HG03439 (cell line): ENCODE data around the gene POLE4.

Experiments
- ATAC-seq: cut with Tn5 transposase; IDR thresholded peaks from one replicate; pipeline ENCODE4 v1.9.1; 2021; ENCODE audit warnings: mild to moderate bottlenecking, moderate library complexity; ENCODE audit not compliant: unreplicated experiment

The POLE4 gene

DNA sequence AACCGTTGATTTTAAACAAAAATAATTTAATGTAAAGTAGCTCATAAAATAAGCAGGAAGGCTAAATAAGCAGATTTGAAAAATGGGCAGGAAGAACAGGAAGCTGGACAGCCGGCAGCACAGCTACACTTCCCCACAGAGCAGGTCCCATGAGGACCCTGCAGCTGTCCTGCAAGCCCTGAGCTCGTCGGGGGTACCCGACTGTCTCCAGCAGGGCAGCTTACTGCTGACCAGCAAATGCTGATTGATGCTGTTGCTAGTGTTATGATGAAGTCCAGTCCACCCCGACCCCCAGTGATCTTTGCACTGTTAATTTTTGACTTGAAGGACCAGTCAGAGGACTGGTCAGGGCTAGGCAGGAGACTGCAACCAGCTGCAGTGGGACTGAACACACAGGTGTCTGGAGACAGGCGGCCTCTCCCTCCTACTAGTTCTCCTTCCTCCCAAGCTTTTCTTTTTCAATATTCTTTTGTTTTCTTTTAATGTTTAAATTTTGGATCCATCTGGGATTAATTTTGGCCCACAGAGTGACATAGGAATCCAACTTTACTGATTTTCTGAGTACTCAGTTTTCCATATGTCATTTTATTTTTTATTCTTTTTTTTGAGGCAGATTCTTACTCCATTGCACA lies 27.7 kb downstream of the POLE4 start:
- ATAC-seq: no peak

DNA sequence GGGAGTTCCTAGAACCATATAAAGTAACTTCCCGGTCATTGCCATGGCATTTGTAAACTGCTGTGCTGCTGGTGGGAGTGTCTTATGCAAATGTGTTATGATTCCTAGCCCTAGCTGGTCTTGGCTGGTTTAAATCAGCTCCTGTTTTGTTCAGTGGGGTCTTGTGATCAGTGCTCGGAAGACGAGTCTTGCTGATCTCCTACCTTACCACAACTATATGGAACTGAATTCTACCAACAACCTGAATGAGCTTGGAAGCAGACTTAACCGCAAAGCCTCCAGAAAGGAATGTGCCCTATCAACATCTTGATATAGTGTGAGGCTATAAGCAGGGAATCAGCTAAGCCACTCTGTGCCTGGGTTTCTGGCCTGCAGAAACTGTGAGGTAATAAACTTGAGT lies 33.5 kb downstream of the POLE4 start:
- ATAC-seq: no peak

DNA sequence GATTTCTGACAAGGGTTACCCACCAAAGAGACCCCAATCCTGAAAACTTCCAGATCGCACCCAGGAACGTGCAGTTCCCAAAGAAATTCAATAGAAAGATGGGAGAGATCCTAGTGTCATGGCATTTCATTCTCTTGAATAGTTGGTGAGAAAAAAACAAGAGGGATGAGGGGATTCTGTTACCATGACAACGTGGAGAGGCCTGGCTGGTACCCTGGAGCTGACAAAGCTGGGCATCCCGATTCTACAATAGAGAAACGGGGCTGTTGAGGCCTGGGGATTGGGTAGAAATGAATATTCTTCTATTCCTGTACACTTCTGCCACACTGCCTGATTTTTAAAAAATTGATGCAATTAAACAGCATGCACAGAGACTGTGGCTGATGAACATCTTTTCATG lies 41.0 kb downstream of the POLE4 start:
- ATAC-seq: no peak

DNA sequence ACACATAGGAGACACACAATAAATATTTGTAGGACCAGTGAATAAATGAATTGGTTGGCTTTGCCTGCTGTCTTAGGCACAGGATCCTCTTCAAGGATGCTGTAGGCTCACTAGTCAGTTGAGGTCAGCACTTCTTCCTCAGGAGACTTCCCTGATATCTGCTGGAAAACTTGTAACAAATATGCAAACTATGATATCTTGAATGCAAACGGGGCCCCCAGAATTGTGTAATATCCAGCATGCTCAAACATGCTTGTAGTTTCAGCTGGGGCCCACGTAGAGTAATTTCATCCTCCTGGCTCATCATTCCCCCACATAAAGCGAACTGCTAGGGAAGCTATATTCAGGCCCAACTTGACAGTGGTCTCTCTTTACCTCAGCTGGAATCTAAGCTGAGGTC lies 43.6 kb downstream of the POLE4 start:
- no peak for ATAC-seq

DNA sequence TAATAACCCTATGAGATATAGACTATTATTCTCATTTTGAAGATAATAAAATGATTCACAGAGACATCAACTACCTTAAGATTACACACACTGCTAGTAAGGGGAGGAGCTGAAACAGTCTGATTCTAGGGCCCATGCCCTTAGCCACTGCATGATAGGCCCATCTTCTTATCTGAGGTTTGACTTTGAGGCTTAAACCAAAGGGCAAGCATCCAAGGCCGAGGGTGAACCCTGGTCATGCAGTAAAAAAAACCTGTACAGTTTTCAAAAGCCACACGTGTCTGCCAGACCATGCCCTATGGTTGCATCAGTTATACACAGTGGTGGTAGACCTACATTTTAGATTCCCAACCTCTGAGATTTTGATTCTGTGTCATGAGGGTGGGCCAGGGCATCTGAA lies 44.8 kb downstream of the POLE4 start:
- no peak for ATAC-seq

DNA sequence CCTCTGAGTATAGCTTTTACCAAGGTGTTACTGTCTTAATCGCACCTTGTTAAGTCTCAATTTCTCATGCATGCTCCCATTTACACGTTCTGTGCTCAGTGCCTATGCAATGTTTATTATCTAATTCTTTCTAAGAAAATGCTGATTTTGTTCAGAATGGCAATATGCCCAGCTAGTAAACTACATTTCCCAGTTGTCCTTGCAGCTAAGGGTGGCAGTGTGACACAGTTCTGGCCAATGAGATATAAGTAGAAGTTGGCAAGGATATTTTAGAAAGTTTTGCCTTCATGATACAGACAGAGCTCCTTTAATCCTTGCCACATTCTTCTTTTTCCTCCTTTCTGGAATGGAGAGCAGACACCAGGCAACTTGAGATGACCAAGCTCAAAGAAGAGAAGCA lies 45.3 kb downstream of the POLE4 start:
- ATAC-seq: no peak

DNA sequence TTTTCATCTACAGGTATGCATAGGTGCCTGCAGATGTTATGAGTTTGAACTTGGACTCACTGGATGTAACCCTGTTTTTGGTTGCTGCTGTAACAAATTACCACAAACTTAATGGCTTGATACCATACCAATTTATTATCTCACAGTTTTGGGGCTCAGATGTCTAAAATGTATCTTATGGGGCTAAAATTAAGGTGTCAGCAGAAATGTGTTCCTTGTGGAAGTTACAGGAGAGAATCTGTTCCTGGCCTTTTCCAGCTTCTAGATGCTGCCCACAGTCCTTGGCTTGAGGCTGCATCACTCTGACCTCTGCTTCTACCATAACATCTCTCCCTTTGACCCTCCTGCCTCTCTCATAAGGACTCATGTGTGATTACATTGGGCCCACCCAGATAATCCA lies 47.6 kb downstream of the POLE4 start:
- no peak for ATAC-seq

DNA sequence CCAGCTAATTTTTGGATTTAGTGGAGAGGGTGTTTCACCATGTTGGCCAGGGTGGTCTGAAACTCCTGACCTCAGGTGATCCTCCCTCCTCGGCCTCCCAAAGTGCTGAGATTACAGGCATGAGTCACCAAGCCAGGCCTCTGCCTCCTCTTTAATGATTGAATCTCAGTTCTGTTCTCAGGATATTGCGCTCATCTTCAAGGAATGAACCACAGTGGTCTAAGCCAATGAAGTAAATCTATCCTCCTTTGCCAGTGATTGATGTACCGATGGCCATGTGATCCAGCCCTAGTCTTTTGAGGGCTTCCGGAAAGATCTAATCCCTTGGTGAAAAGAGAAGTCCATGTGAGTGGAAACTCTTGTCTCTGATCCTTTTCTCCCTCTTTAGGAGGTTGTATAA lies 48.6 kb downstream of the POLE4 start:
- ATAC-seq: no peak

DNA sequence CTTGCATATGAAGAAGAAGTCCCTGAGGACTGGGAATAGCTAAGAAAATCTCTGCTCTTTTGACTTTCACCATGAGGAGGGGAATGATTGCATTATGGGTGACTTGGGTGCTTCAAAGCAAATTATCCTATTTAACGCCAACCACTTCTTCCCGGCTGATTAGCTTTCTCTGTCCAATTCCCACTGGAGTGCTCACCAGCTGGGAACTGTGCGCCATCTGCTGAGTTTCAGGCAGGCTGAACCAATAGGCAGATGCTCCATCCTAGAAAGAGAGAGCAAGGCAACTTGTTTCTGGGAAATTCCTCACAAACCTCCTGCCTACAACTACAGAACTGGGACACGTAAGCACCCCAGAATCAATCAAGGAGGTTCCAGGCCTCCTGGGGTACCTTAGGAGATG lies 49.4 kb downstream of the POLE4 start:
- ATAC-seq: no peak

DNA sequence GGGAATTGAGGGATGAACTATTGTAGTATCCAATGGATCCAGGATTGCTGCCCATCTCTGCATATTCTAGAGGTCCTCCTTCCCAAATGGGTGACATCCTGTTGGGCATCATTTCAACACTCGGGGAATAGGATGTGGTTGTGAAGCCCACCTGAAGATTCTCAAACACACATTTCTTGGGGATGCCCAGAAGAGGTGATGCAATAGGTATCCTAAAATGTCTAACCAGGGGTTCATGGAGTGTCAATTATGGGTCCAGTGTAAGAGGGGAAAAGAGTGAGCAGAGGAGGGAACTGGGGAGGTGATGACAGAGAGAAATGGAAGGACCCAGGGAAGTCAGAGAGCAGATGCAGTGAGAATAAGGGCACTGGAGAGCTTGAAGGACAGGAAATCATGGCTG lies 52.1 kb downstream of the POLE4 start:
- no peak for ATAC-seq

DNA sequence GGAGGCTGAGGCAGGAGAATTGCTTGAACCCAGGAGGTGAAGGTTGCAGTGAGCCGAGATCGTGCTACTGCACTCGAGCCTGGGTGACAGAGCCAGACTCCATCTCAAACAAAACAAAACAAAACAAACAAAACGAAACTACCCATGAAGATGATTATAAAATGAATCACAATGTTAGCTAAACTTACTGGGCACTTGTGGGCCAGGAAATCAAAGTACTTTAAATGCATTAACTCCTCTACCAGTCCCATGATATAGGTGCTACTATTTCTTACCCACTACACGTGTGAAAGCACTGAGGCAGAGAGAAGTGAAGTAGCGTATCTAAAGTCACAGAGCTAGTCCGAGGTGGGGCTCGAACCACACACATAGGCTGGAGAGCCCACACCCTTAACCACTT lies 53.6 kb downstream of the POLE4 start:
- no peak for ATAC-seq

DNA sequence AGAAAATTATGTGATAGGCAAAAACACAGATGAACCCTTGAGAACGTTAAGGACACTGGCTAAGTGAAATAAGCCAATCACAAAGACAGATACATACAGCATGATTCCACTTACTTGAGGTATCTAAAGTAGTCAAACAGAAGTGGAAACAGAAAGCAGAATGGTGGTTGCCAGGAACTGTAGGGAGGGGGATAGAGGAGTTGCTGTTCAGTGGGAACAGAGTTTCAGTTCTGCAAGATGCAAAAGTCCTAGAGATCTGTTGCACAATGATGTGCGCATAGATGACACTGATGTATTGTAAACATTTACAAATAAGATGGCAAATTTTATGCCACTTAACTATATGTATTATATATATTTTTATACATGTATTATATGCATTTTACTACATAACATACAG lies 59.7 kb downstream of the POLE4 start:
- no peak for ATAC-seq
